Activated CD4-positive, alpha-beta T cell treated with anti-CD3 and anti-CD28 coated beads for 4 hours (primary cell): ENCODE measurements around the gene SH3GL3.

ENCODE experiments used
- DNase-seq, 2 donors: peaks; one replicate each; pipeline ENCODE4 v3.0.0-alpha.2; 2020

SH3GL3 gene

DNA sequence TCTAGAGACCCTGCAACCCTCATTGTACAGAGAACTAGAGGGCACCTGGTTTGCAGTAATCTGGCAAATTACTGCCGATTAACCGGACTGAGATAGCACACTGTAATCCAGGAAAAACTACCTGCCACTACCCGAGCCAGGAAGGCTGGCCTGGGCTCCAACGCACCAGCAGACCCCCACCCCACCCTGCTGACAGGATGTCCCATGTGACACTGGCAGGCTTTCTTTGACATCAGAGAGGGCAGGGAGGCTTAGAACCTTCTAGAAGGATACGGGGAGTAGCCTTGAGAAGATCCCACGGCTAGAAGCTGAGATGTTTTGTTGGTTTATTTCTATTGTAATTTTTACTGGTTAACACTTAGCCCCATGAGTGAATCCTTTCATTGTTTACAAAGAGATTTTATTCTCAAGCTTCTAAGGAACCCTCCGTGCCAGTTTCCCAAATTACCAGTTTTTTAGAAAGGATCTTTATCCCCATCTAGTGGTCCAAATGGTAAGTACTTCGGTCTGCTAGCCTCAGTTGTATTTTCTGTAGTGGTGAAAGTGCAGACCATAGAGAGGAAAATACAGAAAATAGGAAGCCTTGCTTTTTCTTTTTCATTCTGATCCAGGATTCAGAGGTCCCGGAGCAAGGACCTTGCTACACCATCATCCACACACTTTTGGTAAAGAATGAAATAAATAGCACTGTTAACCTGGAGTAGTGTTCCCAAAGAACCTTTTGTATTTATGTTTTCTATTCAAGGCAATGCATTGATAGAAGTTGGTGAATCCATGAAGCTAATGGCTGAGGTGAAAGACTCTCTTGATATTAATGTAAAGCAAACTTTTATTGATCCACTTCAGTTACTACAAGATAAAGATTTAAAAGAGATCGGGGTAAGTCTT, 124.9 kb downstream of the SH3GL3 start:
- DNase-seq, result no peak

DNA sequence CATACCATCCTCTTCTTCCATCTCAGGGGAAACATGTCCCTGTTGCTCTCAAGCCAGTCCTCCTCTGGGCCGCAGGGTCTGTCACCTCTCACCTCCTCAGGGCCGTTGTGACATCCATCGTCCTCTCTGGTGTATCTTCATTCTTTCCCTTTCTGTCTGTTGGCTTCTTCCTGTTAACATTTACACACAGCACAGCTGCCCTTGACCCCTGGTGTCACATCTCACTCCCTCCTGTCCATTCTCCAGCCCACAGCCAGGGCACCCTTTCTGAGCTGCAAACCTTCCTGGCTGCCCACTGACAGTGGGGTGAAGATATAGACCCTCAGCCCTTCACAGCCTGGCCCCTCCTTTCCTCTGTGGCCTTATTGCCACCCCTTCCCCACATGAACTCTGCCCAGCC, 127.2 kb downstream of the SH3GL3 start:
- DNase-seq, result no peak

- no peak for DNase-seq
Observed at GRCh38 chr15:83578691-83579090, 131.6 kb downstream of the SH3GL3 start.

GRCh38 chr15:83581381-83581780, 134.2 kb downstream of the SH3GL3 start:
- DNase-seq, result no peak

DNA sequence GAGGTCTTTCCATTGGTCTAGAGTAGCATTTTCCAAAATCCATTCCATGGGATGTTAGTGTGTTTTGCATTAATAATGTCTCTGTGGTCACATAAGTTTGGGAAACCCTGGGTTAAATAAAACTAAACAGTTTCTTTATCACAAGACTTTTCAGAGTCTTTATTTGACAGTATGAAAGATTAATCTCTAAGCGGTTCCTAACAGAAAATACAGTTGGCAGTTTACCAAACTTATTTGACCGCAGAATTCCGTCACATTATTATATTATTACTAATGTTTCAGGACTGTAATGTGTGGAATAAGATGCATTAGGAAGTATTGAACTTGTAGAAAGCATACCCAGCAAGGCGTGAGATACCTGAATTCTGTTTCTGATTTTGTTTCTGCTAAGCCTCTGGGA, 135.2 kb downstream of the SH3GL3 start:
- no peak for DNase-seq

DNA sequence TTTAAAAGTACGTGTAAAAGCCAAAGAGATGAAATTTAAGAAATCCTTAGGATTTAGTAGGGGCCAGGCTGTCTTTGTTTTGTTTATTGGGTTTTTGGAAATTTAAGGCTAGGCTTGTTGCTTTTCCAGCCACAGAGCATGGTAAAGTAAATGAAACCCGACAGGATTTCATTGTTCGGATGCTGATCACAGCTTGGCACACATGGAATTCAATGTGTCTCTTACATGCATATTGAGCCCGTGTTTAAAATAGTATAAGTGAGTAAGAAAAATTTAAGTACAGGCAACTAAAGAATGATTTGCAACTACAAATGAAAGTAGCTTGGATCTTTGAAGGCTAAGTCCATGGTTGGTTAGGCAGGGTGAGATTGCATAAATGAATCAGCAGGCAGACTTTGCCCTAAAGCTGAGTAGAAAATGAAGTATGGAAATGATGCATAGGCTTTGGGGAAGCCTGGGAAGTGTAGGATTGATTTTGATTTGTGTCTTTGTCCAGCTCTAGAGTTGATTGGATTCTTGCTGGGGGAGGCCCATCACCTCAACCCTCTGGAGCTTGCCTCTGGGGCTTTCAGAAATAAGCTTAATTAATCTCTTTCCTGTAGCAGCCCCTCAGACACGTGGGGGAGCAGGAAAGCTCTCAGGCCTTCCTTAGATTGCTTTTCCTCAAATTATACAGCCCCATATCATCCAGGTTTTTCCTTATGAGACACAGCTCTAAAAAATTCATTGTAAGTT, 138.6 kb downstream of the SH3GL3 start:
- DNase-seq, result no peak

DNA sequence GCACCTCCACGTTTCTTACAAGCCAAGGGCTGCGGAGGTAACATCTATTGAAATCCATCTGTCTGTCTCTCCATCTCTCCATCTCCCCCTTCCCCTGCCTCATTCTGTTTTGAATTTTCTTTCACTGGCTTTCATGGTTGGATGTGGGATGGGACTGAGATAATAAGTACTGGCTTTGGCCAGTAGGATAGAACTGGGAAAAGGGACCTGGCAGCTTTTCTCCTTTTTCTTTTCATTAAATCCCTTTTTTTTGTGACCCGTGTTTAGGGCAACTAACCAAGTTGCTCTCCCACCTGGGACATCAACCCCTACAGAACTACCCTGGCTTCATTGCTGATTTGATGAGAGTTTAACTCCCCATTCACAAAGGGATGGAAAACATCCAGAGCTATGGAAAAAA, 139.9 kb downstream of the SH3GL3 start:
- no peak for DNase-seq

- DNase-seq, result no peak
Observed at GRCh38 chr15:83588441-83588840, 141.3 kb downstream of the SH3GL3 start.

GRCh38 chr15:83592370-83593040, 145.4 kb downstream of the SH3GL3 start:
- DNase-seq, result no peak

DNA sequence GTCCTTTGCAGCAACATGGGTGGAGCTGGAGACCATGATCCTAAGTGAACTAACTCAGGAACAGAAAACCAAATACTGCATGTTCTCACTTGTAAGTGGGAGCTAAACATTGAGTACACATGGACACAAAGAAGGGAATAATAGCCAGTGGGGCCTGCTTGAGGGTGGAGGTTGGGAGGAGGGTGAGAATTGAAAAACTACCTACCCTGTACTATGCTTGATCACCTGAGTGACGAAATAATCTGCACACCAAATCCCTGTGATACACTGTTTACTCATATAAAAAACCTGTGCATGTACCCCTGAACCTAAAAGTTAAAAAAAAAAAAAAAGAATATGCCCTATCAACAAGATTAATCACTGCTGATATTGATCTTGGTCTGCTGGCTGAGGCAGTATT, 148.1 kb downstream of the SH3GL3 start:
- DNase-seq, result no peak

- no peak for DNase-seq
Observed at GRCh38 chr15:83598031-83598430, 150.9 kb downstream of the SH3GL3 start.

DNA sequence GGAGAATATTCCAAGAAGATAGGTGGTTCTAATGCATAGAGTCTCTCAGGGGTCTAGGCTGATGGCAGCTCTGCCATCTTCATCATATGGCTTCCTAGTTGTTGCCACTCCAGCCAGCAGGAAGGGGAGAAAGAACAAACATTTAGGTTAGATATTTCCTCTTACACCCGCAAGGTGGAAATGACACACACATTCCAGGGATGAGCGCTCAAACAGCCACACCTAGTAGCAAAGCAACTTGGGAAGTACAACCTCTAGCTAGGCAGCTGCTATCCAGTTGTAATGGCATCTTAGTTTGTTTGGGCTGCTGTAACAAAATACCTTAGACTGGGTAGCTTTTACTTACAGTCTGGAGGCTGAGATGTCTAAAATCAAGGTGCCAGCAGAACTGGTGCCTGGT, 154.9 kb downstream of the SH3GL3 start:
- DNase-seq, result no peak

DNA sequence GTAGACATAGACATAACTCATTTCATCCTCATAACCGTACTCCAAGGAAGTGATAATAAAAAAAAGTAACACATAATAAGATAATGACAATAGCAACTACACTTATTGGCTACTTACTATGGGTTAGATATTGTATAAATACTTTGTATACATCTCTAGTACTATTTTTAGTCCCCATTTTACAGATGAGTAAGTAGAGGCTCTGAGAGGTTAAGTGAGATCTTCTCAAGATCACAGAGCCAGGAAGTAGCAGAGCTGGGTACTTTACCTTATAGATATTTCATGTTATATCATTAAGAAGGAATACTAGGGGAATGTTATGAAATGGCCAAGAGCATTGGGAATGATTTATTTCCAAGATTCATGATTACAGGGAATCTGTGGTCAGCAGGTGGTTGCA, 157.4 kb downstream of the SH3GL3 start:
- DNase-seq, result no peak

- DNase-seq, result no peak
Observed at GRCh38 chr15:83605111-83605945, 158.2 kb downstream of the SH3GL3 start.

DNA sequence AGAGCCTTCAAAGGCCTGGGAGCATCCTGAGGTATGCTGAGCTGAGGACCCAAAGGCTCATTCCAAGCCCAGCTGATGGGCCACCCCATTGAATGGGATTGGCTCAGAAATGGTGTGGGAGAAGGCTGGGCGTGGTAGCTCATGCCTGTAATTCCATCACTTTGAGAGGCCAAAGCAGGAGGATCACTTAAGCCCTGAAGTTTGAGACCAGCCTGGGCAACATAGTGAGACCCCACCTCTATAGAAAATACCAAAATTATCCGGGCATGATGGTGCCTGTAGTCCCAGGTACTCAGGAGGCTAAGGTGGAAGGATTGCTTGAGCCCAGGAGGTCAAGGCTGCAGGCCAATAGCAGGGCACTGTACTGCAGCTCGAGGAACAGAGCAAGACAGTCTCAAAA, 163.0 kb downstream of the SH3GL3 start:
- DNase-seq, result no peak

DNA sequence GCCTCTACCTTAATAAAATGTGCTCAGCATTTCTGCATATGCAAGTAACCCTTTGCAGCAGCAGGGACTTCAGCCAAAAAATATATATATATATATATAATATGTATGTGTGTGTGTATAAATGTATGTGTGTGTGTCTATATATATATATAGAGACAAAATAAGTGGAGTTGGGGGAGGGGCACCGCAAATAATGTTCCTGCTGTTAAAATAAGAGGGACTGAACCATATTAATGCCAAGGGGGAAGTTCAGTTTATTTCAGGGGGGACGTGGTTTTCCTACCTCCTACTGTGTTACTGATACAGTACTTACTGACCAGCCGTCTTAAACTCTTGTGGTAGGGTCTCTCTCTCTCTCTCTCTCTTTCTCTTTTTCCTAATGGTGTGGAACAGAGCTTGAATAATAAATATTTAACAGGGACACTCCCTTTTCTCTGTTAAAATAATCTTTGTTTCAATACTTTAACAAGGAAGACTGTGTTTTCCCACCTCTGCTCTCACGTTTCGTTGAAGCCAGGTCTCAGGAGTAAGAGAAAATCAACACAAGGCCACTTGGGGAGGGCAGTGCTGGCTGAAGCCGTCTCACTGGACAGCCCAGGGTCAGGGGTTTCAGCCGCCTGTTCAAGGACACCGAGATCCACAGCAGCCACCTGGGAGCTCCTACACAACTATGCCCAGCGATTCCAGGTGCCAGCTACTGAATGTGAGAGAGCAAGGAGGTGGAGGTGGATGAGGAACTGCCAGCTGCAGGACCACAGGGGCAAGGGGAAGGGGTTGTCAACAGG, 164.0 kb downstream of the SH3GL3 start:
- no peak for DNase-seq

DNA sequence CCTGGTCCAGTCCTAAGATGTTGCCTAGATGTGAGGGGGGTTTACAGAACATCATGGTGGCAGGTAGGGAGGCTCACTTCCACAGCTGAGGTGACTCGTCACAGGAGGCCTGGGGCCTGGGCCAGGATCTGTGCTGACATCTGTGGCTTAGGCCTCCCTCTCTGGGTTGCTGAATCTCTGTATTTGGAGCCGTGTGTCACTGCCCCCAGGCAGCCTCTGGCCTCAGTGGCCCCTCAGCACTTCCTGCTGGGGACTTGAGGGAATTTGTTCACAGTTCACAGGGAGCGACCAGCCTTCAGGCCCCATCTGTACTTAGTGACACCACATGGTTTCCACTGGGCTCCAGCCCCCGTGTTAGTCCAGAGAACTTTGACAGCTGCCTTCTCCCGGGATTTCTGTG, 165.1 kb downstream of the SH3GL3 start:
- DNase-seq, result no peak

DNA sequence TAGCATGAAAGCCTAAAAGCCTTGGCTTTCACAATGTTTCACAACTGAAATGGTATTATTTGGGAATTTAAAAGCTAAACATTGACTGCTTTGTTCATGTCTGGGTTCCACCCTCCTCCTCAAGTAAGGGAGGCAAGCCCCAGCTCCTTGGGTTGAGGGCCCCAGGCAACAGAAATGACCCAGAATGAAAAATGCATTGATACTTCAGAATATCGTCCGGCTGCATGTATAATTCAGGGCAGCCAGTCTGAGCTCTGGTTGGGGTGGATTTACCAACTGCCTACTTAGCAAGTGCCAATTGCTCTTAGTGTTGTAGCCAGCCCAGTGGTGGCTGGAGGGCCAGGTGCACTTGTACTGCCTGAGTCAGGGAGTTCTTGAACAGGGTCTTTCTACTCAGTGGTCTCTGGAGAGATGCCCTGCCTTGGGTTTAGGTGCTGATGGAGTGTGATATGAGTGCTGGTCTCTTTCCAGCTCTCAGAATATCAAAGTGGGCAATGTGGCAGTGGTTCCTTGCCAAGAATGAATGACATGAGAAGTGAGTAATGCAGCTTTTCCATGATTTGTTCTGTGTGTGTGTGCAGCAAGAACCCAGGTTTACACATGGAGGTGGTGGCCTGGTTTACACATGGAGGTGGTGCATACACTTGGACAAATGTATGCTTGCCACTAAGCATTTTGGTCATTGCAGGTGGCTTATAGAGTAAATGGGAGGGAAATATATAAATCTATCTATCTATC, 165.9 kb downstream of the SH3GL3 start:
- no peak for DNase-seq

DNA sequence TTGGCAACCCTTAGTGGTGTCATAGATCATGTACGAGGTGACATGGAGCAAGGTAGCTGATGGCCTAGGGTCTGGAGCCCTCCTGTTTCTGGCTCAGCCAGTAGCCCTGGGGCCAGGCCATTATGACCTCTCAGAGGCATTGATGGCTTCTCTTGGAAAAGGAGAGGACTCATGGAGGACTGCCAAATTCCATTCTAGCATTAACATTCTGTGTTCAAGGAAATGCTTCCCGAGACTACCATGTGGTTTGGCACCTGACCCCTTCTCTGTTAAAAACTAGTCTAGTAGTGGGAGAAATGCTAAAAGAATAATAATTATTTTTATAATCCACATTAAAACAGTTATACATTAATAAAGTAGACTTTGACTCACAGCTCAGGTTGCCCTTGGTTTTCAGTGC, 166.6 kb downstream of the SH3GL3 start:
- no peak for DNase-seq

DNA sequence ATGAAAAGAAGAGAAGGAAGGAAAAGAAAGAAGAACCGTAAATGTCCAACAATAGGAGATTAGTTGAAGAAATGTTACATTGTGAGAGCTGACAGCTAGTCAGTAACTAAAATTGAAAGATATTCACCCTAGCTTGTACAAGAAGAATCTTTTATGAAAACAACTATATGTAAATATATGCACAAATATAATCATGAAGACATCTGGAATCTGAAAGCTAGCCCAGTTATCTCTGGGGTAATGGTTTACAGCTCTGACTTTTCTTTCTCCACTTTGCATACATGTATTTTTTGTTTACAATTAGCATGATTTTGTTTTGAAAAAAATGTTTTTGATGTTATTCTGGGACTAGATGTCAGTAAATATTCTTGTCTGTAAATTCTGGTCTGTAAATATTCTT, 169.7 kb downstream of the SH3GL3 start:
- DNase-seq, result no peak

GRCh38 chr15:83626171-83626802, 179.1 kb downstream of the SH3GL3 start:
- DNase-seq, result no peak
